ENCODE measurements around the gene TBC1D16.

TBC1D16 gene

GRCh38 chr17:79909121-79909520 lies 126.6 kb downstream of the TBC1D16 start:
- no peak for TF ChIP-seq CTCF (IDR thresholded peaks at IDR 0.05; ENCODE audit: low read depth, low read length)
- no peak overlapping the region for H3K4me3 ChIP-seq (ENCODE audit: low read depth, low read length)

- TF ChIP-seq CTCF (IDR thresholded peaks at IDR 0.05; ENCODE audit: low read depth, low read length), result no peak
- no peak overlapping the region for H3K4me3 ChIP-seq (ENCODE audit: low read depth, low read length)
Measured at GRCh38 chr17:79907850-79908249, 127.8 kb downstream of the TBC1D16 start.

- no peak overlapping the region for H3K4me3 ChIP-seq (ENCODE audit: low read depth, low read length)
Measured at GRCh38 chr17:79907217-79907715, 128.4 kb downstream of the TBC1D16 start.

GRCh38 chr17:79905832-79906231 lies 129.8 kb downstream of the TBC1D16 start:
- no peak overlapping the region for H3K4me3 ChIP-seq (ENCODE audit: low read depth, low read length)
- TF ChIP-seq CTCF (IDR thresholded peaks at IDR 0.05; ENCODE audit: low read depth, low read length), result no peak

More at GRCh38 chr17:79907217-79907715, 128.4 kb downstream of the TBC1D16 start:
- TF ChIP-seq CTCF (IDR thresholded peaks at IDR 0.05; ENCODE audit: low read depth, low read length), result no peak

- no peak for TF ChIP-seq CTCF (IDR thresholded peaks at IDR 0.05; ENCODE audit: low read depth, low read length)
- H3K4me3 ChIP-seq (ENCODE audit: low read depth, low read length), result no peak overlapping the region
Measured at GRCh38 chr17:79904865-79905264, 130.8 kb downstream of the TBC1D16 start.

- TF ChIP-seq CTCF (IDR thresholded peaks at IDR 0.05; ENCODE audit: low read depth, low read length), result no peak
- H3K4me3 ChIP-seq (ENCODE audit: low read depth, low read length), result no peak overlapping the region
Measured at GRCh38 chr17:79902146-79902791, 133.4 kb downstream of the TBC1D16 start.

GRCh38 chr17:79901131-79901530 lies 134.5 kb downstream of the TBC1D16 start:
- H3K4me3 ChIP-seq (ENCODE audit: low read depth, low read length), result no peak overlapping the region
- TF ChIP-seq CTCF (IDR thresholded peaks at IDR 0.05; ENCODE audit: low read depth, low read length), result no peak

Data from WI38 (cell line).